Glutamatergic neuron (in vitro differentiated cells): ENCODE data around the gene HACD4. TPM values are rescaled to one million over a fixed set of nuclear protein-coding genes. Genes with fewer than 3 reads are reported as not detected.

ENCODE experiments used
- DNase-seq: peaks from one replicate; pipeline ENCODE4 v3.0.0; 2022
- H3K27ac Mint-ChIP-seq: one replicate; pipeline ENCODE4 v1.8.0; 2020; ENCODE audit warnings: mild to moderate bottlenecking, mixed read lengths, inconsistent platforms; ENCODE audit not compliant: unreplicated experiment
- H3K27me3 Mint-ChIP-seq: one replicate; pipeline ENCODE4 v1.8.0; 2020; ENCODE audit warnings: mild to moderate bottlenecking, moderate library complexity, mixed read lengths, inconsistent platforms; ENCODE audit not compliant: unreplicated experiment
- H3K36me3 Mint-ChIP-seq: one replicate; pipeline ENCODE4 v1.8.0; 2020; ENCODE audit warnings: mild to moderate bottlenecking, mixed read lengths, inconsistent platforms; ENCODE audit not compliant: unreplicated experiment
- H3K4me1 Mint-ChIP-seq: one replicate; pipeline ENCODE4 v1.8.0; 2020; ENCODE audit warnings: mild to moderate bottlenecking, low read depth, mixed read lengths, inconsistent platforms; ENCODE audit not compliant: unreplicated experiment
- H3K4me3 Mint-ChIP-seq: one replicate; pipeline ENCODE4 v1.8.0; 2020; ENCODE audit warnings: mild to moderate bottlenecking, mixed read lengths, inconsistent platforms; ENCODE audit not compliant: unreplicated experiment
- H3K9me3 Mint-ChIP-seq: one replicate; pipeline ENCODE4 v1.8.0; 2020; ENCODE audit warnings: mild to moderate bottlenecking, moderate library complexity, mixed read lengths, inconsistent platforms; ENCODE audit not compliant: unreplicated experiment
- CTCF ChIP-seq: fragments of 200-600 bp; sonication (generic); IDR thresholded peaks from one replicate; pipeline ENCODE4 v1.5.0; 2021; ENCODE audit not compliant: partially characterized antibody, unreplicated experiment
- long read RNA-seq: library from polyadenylated mRNA; unstranded; transcript quantifications from one replicate; pipeline ENCODE4 v2.0.0, GENCODE V29; 2020; ENCODE audit not compliant: unreplicated experiment
- total RNA-seq: library from RNA; stranded (reverse); fragmentation: NEBNext Ultra II Directional; extraction: Animal tissue kit (Norgen Biotek cat#: 25700); gene quantifications from one replicate; pipeline ENCODE4 v1.2.1, GENCODE V29; 2021; ENCODE audit not compliant: unreplicated experiment

HACD4 gene
- 0.10 TPM for total RNA-seq
- long read RNA-seq, result 0 reads

- Mint-ChIP-seq H3K4me3 (peak within 1 kb of the TSS; percentile 52), H3K36me3 (peaks cover 3% of the 10 kb centered on the region), H3K27ac (no peak within 1 kb of the TSS), H3K4me1 (no peaks in the 10 kb centered on the region), H3K27me3 (peaks cover 4% of the 10 kb centered on the region), H3K9me3 (peaks cover 3% of the 10 kb centered on the region)
- DNase-seq, result peak; percentile 40
- TF ChIP-seq CTCF, result no peak
Measured at GRCh38 chr9:21031091-21031807, at the start of gene HACD4. Gene HACD4 (minus strand): TSS chr9:21031640. CDS start chr9:21031590, 50 bp downstream.

GRCh38 chr9:21080793-21081192 is 49.4 kb upstream of the HACD4 start:
- no peak overlapping the region for H3K27ac Mint-ChIP-seq
- H3K4me1 Mint-ChIP-seq, result no peaks in the 10 kb centered on the region
- no peak for DNase-seq
- TF ChIP-seq CTCF, result no peak
- no peaks in the 10 kb centered on the region for H3K27me3 Mint-ChIP-seq
- no peaks in the 10 kb centered on the region for H3K9me3 Mint-ChIP-seq
- H3K4me3 Mint-ChIP-seq, result no peak overlapping the region
- H3K36me3 Mint-ChIP-seq, result no peaks in the 10 kb centered on the region

- Mint-ChIP-seq H3K27ac (no peak overlapping the region), H3K36me3 (no peaks in the 10 kb centered on the region), H3K4me1 (no peaks in the 10 kb centered on the region), H3K4me3 (no peak overlapping the region), H3K27me3 (no peaks in the 10 kb centered on the region), H3K9me3 (no peaks in the 10 kb centered on the region)
- TF ChIP-seq CTCF, result no peak
- DNase-seq, result no peak
Measured at GRCh38 chr9:21078702-21079101, 47.3 kb upstream of the HACD4 start.

- no peaks in the 10 kb centered on the region for H3K9me3 Mint-ChIP-seq
- no peaks in the 10 kb centered on the region for H3K4me1 Mint-ChIP-seq
- no peaks in the 10 kb centered on the region for H3K36me3 Mint-ChIP-seq
- no peak within 1 kb of the TSS for H3K4me3 Mint-ChIP-seq
- TF ChIP-seq CTCF, result no peak
- H3K27ac Mint-ChIP-seq, result no peak within 1 kb of the TSS
- no peaks in the 10 kb centered on the region for H3K27me3 Mint-ChIP-seq
- DNase-seq, result no peak
Measured at GRCh38 chr9:21077781-21078180, 46.3 kb upstream of the HACD4 start, which contains the start of gene IFNB1. Gene IFNB1 (minus strand): TSS chr9:21077942. CDS start chr9:21077869, 73 bp downstream.

GRCh38 chr9:21075484-21075883 is 44.0 kb upstream of the HACD4 start:
- no peaks in the 10 kb centered on the region for H3K36me3 Mint-ChIP-seq
- H3K27ac Mint-ChIP-seq, result no peak overlapping the region
- no peaks in the 10 kb centered on the region for H3K27me3 Mint-ChIP-seq
- H3K4me1 Mint-ChIP-seq, result no peaks in the 10 kb centered on the region
- H3K9me3 Mint-ChIP-seq, result peaks cover 1% of the 10 kb centered on the region
- DNase-seq, result no peak
- no peak overlapping the region for H3K4me3 Mint-ChIP-seq
- TF ChIP-seq CTCF, result no peak
